ENCODE data around the gene SPTBN5. TPM values are rescaled to one million over a fixed set of nuclear protein-coding genes. Genes with fewer than 3 reads are reported as not detected.

SPTBN5 gene
- total RNA-seq: 1 to 10 TPM in 1 of 2 donors, under 1 TPM in 1; 0.64 to 1.4 TPM
- long read RNA-seq: 0 reads

GRCh38 chr15:41893422-41894250 is at the start of gene SPTBN5:
Gene SPTBN5 (minus strand): TSS chr15:41894053. CDS start chr15:41893497, 556 bp downstream.
- DNase-seq (no peak), ATAC-seq (peak; percentile 17)
- intact Hi-C loops (cut with DNase I, micrococcal nuclease): no loop called here

GRCh38 chr15:41942886-41943285 is 49.0 kb upstream of the SPTBN5 start:
- ATAC-seq (no peak), DNase-seq (no peak)
- intact Hi-C loops (cut with DNase I, micrococcal nuclease): loop anchor here in 1 of 2 donors (10.0 kb wide), 1 partner anchor 58 kb away; no protein-coding TSS in a partner anchor

- intact Hi-C loops (cut with DNase I, micrococcal nuclease): loop anchor here in 1 of 2 donors (10.0 kb wide), 1 partner anchor 57 kb away; no protein-coding TSS in a partner anchor
- ATAC-seq (no peak), DNase-seq (no peak)
Observed at GRCh38 chr15:41941644-41942415, 48.0 kb upstream of the SPTBN5 start.

- no peak for DNase-seq
- intact Hi-C loops (cut with DNase I, micrococcal nuclease): loop anchor here in 1 of 2 donors (10.0 kb wide), 1 partner anchor 56 kb away; no protein-coding TSS in a partner anchor
- ATAC-seq: peak; percentile 32
Observed at GRCh38 chr15:41940441-41940857, 46.6 kb upstream of the SPTBN5 start.

- no peak for DNase-seq
- intact Hi-C loops (cut with DNase I, micrococcal nuclease): loop anchor here in 1 of 2 donors (10.0 kb wide), 1 partner anchor 55 kb away; no protein-coding TSS in a partner anchor
- peak; percentile 44 for ATAC-seq
Observed at GRCh38 chr15:41939986-41940385, 46.1 kb upstream of the SPTBN5 start.

- ATAC-seq (no peak), DNase-seq (no peak)
- intact Hi-C loops (cut with DNase I, micrococcal nuclease): no loop called here
Observed at GRCh38 chr15:41937568-41937923, 43.7 kb upstream of the SPTBN5 start.

GRCh38 chr15:41936649-41937567 is 43.1 kb upstream of the SPTBN5 start:
- DNase-seq (peak in 1 of 2 donors; percentile 39), ATAC-seq (no peak)
- intact Hi-C loops (cut with DNase I, micrococcal nuclease): no loop called here

GRCh38 chr15:41936155-41936554 is 42.3 kb upstream of the SPTBN5 start:
- no peak for DNase-seq
- intact Hi-C loops (cut with DNase I, micrococcal nuclease): no loop called here
- ATAC-seq: no peak

- intact Hi-C loops (cut with DNase I, micrococcal nuclease): no loop called here
- ATAC-seq (no peak), DNase-seq (no peak)
Observed at GRCh38 chr15:41935566-41936020, 41.7 kb upstream of the SPTBN5 start.

- ATAC-seq (no peak), DNase-seq (peak in 1 of 2 donors; percentile 58)
- intact Hi-C loops (cut with DNase I, micrococcal nuclease): no loop called here
Observed at GRCh38 chr15:41934843-41935242, 41.0 kb upstream of the SPTBN5 start.

GRCh38 chr15:41933771-41934170 is 39.9 kb upstream of the SPTBN5 start:
- ATAC-seq: peak; percentile 69
- DNase-seq: peak; percentile 38 to 66
- intact Hi-C loops (cut with DNase I, micrococcal nuclease): no loop called here

- DNase-seq (no peak), ATAC-seq (no peak)
- intact Hi-C loops (cut with DNase I, micrococcal nuclease): no loop called here
Observed at GRCh38 chr15:41933326-41933725, 39.5 kb upstream of the SPTBN5 start.

- no peak for ATAC-seq
- DNase-seq: no peak
- intact Hi-C loops (cut with DNase I, micrococcal nuclease): no loop called here
Observed at GRCh38 chr15:41932511-41933289, 38.8 kb upstream of the SPTBN5 start.

GRCh38 chr15:41932101-41932500 is 38.2 kb upstream of the SPTBN5 start:
- no peak for DNase-seq
- no peak for ATAC-seq
- intact Hi-C loops (cut with DNase I, micrococcal nuclease): no loop called here

- intact Hi-C loops (cut with DNase I, micrococcal nuclease): no loop called here
- ATAC-seq: no peak
- no peak for DNase-seq
Observed at GRCh38 chr15:41930867-41931222, 37.0 kb upstream of the SPTBN5 start.

GRCh38 chr15:41930221-41930866 is 36.5 kb upstream of the SPTBN5 start:
- peak; percentile 58 for ATAC-seq
- intact Hi-C loops (cut with DNase I, micrococcal nuclease): no loop called here
- peak; percentile 66 to 79 for DNase-seq

Measured in left colon (tissue), 2 donors.